ENCODE results near the gene KCNC3. TPM values are rescaled to one million over a fixed set of nuclear protein-coding genes. Genes with fewer than 3 reads are reported as not detected.

KCNC3 gene
- total and polyA plus RNA-seq, 2 of the 13 experiments (the other 11 are each of a cell fraction or from before 2014, with no cell fraction given), result 0.29 to 1.7 TPM

DNA sequence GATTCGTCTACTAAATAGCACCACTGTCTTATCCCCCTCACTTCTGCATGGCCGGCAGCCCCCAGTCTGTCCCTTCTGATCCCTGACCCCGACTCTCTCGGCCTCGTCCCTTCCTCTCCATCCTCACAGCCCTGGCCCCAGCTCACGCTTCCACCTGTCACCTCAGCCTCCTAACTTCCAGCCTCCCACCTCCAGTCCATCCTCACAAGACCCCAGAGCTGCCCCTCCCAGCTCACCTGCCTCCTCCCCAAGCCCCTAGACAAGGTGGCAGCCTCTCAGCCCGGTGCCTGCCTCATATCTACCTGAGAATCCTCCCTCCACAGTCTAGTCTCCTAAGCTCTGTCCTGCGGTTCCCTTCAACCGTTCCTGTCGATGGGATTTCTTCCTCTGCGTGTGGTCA is 10.0 kb downstream of the KCNC3 start:
- Histone ChIP-seq H3K4me3 (replicated peaks in 1 of 3; ENCODE audit: insufficient read depth in 1 of 3, low read depth in 2 of 3, low read length in 3 of 3) (no peak overlapping the region), H3K9ac (ENCODE audit: insufficient read depth, low read depth, low read length) (no peak overlapping the region), H3K27ac (ENCODE audit: extremely low read length, insufficient read depth, low read length) (no peak overlapping the region), H4K20me1 (ENCODE audit: insufficient read depth, low read length) (no peaks in the 10 kb centered on the region), H3K27me3 (ENCODE audit: control insufficient read depth in 1 of 2, insufficient read depth in 2 of 2, low read length in 2 of 2) (no peaks in the 10 kb centered on the region), H3K36me3 (replicated peaks in 1 of 2; ENCODE audit: control insufficient read depth in 1 of 2, insufficient read depth in 2 of 2, low read length in 2 of 2) (peaks cover 0 to 3% of the 10 kb centered on the region in 2 experiments; a peak in 3 of 5 replicates), H3K4me2 (ENCODE audit: low read depth, low read length) (no peak overlapping the region), H3K9me3 (ENCODE audit: low read length) (no peaks in the 10 kb centered on the region), H2AFZ (ENCODE audit: low read length) (no peak overlapping the region), H3K4me1 (ENCODE audit: insufficient read depth, low read length) (peaks cover under 1% of the 10 kb centered on the region; the same call in 1 of the 2 replicates), H3K79me2 (ENCODE audit: insufficient read depth, low read length) (no peaks in the 10 kb centered on the region)
- BruUV-seq (replicated peaks), result no TSS peak
- POLR2A ChIA-PET, result no interaction called here
- ATAC-seq, result no peak
- no peak for DNase-seq (ENCODE audit: low spot score)
- in situ Hi-C loops (cut with HindIII; ENCODE audit: extremely low pct_ligation_motif_present, low pct_unique_long_range_greater_than_20kb), result no loop called here
- intact Hi-C loops (cut with micrococcal nuclease; ENCODE audit: unreplicated experiment), result no loop called here
- no peak for FAIRE-seq
- CTCF ChIA-PET (ENCODE audit: low intra/inter-chr PET ratio, low total read pairs), result no interaction called here
- WGBS (ENCODE audit: low lambda C conversion rate), result 89% methylated on average over 11 of the region's 11 CpGs
- no peak for TF ChIP-seq CC2D1A (CRISPR knock-in tag; IDR thresholded peaks at IDR 0.05)
- no peak for TF ChIP-seq ZNF460 (CRISPR knock-in tag; IDR thresholded peaks at IDR 0.05; ENCODE audit: borderline replicate concordance)
- no peak for TF ChIP-seq MEIS1 (CRISPR knock-in tag; IDR thresholded peaks at IDR 0.05; ENCODE audit: borderline replicate concordance)
- no peak for TF ChIP-seq RAD21 (CRISPR knock-in tag; IDR thresholded peaks at IDR 0.05)
- no peak for TF ChIP-seq GATA4 (IDR thresholded peaks at IDR 0.05; ENCODE audit: borderline replicate concordance, low read depth)
- TF ChIP-seq SRF (IDR thresholded peaks at IDR 0.05; ENCODE audit: low read depth, low read length), result no peak
- no peak for TF ChIP-seq CBX1 (IDR thresholded peaks at IDR 0.05; ENCODE audit: low read depth)
- TF ChIP-seq RORA (CRISPR knock-in tag; IDR thresholded peaks at IDR 0.05), result no peak

GRCh38 chr19:50318438-50318837 is 10.7 kb downstream of the KCNC3 start:
- CTCF ChIA-PET (ENCODE audit: low intra/inter-chr PET ratio, low total read pairs), result no interaction called here
- BruUV-seq (replicated peaks), result no TSS peak
- no peak for TF ChIP-seq ZNF24 (IDR thresholded peaks at IDR 0.05)
- TF ChIP-seq POLR2G (IDR thresholded peaks at IDR 0.05; ENCODE audit: low read depth, low read length), result no peak
- TF ChIP-seq ISL2 (CRISPR knock-in tag; IDR thresholded peaks at IDR 0.05), result no peak
- TF ChIP-seq ZNF510 (CRISPR knock-in tag; IDR thresholded peaks at IDR 0.05; ENCODE audit: low read depth), result no peak
- no peak for TF ChIP-seq ATF1 (CRISPR knock-in tag; IDR thresholded peaks at IDR 0.05)

More at GRCh38 chr19:50318438-50318837, 10.7 kb downstream of the KCNC3 start:
- no peak for FAIRE-seq
- intact Hi-C loops (cut with micrococcal nuclease; ENCODE audit: unreplicated experiment), result no loop called here
- in situ Hi-C loops (cut with HindIII; ENCODE audit: extremely low pct_ligation_motif_present, low pct_unique_long_range_greater_than_20kb), result no loop called here
- Histone ChIP-seq H2AFZ (ENCODE audit: low read length) (no peak overlapping the region), H3K4me3 (replicated peaks in 1 of 3; ENCODE audit: insufficient read depth in 1 of 3, low read depth in 2 of 3, low read length in 3 of 3) (no peak overlapping the region), H3K9me3 (ENCODE audit: low read length) (no peaks in the 10 kb centered on the region), H3K27me3 (ENCODE audit: control insufficient read depth in 1 of 2, insufficient read depth in 2 of 2, low read length in 2 of 2) (no peaks in the 10 kb centered on the region), H3K36me3 (replicated peaks in 1 of 2; ENCODE audit: control insufficient read depth in 1 of 2, insufficient read depth in 2 of 2, low read length in 2 of 2) (peaks cover 0 to under 1% of the 10 kb centered on the region in 2 experiments; a peak in 3 of 5 replicates), H3K4me2 (ENCODE audit: low read depth, low read length) (no peak overlapping the region), H3K27ac (ENCODE audit: extremely low read length, insufficient read depth, low read length) (no peak overlapping the region), H3K9ac (ENCODE audit: insufficient read depth, low read depth, low read length) (no peak overlapping the region), H3K4me1 (ENCODE audit: insufficient read depth, low read length) (peaks cover 5% of the 10 kb centered on the region), H4K20me1 (ENCODE audit: insufficient read depth, low read length) (no peaks in the 10 kb centered on the region), H3K79me2 (ENCODE audit: insufficient read depth, low read length) (no peaks in the 10 kb centered on the region)
- 95% methylated on average over 8 of the region's 8 CpGs for WGBS (ENCODE audit: low lambda C conversion rate)
- no peak for ATAC-seq
- POLR2A ChIA-PET, result no interaction called here
- no peak for DNase-seq (ENCODE audit: low spot score)

Measured in HepG2 (cell line).